ENCODE results near the gene KCNK10.
"Not testable (repeated sequence)": the region's sequence is repeated elsewhere in the genome, so short reads cannot be mapped to it uniquely, and the experiment has no call there.

KCNK10 gene

GRCh38 chr14:88266474-88266873 is 56.6 kb downstream of the KCNK10 start:
- DNase-seq, result no peak

- DNase-seq, result no peak
These were observed 59.0 kb downstream of the KCNK10 start for GRCh38 chr14:88264116-88264515.

GRCh38 chr14:88261302-88261701 is 61.8 kb downstream of the KCNK10 start:
- not testable (repeated sequence) for DNase-seq

GRCh38 chr14:88258021-88258420 is 65.0 kb downstream of the KCNK10 start:
- DNase-seq, result no peak

GRCh38 chr14:88256997-88257950 is 65.8 kb downstream of the KCNK10 start:
- DNase-seq, result no peak

GRCh38 chr14:88255798-88256197 is 67.3 kb downstream of the KCNK10 start:
- DNase-seq, result no peak

- DNase-seq, result no peak
These were observed 67.9 kb downstream of the KCNK10 start for GRCh38 chr14:88255196-88255595.

GRCh38 chr14:88252498-88252897 is 70.6 kb downstream of the KCNK10 start:
- DNase-seq, result no peak

GRCh38 chr14:88251650-88252049 is 71.4 kb downstream of the KCNK10 start:
- DNase-seq, result no peak

GRCh38 chr14:88249266-88249665 is 73.8 kb downstream of the KCNK10 start:
- DNase-seq, result no peak

GRCh38 chr14:88248606-88249005 is 74.5 kb downstream of the KCNK10 start:
- no peak for DNase-seq

GRCh38 chr14:88247228-88247627 is 75.8 kb downstream of the KCNK10 start:
- DNase-seq, result no peak

GRCh38 chr14:88245321-88245720 is 77.7 kb downstream of the KCNK10 start:
- DNase-seq, result no peak

- DNase-seq, result no peak
These were observed 79.1 kb downstream of the KCNK10 start for GRCh38 chr14:88243946-88244345.

GRCh38 chr14:88242446-88242845 is 80.6 kb downstream of the KCNK10 start:
- DNase-seq, result no peak

GRCh38 chr14:88241810-88242209 is 81.3 kb downstream of the KCNK10 start:
- no peak for DNase-seq

- DNase-seq, result no peak
These were observed 88.6 kb downstream of the KCNK10 start for GRCh38 chr14:88234442-88234841.

GRCh38 chr14:88233915-88234314 is 89.2 kb downstream of the KCNK10 start:
- no peak for DNase-seq

- DNase-seq, result no peak
These were observed 90.3 kb downstream of the KCNK10 start for GRCh38 chr14:88232771-88233170.

- no peak for DNase-seq
These were observed 91.5 kb downstream of the KCNK10 start for GRCh38 chr14:88231603-88232002.

GRCh38 chr14:88229428-88229827 is 93.6 kb downstream of the KCNK10 start:
- DNase-seq, result no peak

- no peak for DNase-seq
These were observed 94.4 kb downstream of the KCNK10 start for GRCh38 chr14:88228522-88229236.

GRCh38 chr14:88227693-88228092 is 95.4 kb downstream of the KCNK10 start:
- no peak for DNase-seq

- no peak for DNase-seq
These were observed 97.3 kb downstream of the KCNK10 start for GRCh38 chr14:88225721-88226120.
